ENCODE results near the gene SMCO1. TPM values are rescaled to one million over a fixed set of nuclear protein-coding genes. Genes with fewer than 3 reads are reported as not detected.

The SMCO1 gene
- polyA plus RNA-seq, 1 of the 3 experiments (the other 2 are of a cell fraction): not detected

DNA sequence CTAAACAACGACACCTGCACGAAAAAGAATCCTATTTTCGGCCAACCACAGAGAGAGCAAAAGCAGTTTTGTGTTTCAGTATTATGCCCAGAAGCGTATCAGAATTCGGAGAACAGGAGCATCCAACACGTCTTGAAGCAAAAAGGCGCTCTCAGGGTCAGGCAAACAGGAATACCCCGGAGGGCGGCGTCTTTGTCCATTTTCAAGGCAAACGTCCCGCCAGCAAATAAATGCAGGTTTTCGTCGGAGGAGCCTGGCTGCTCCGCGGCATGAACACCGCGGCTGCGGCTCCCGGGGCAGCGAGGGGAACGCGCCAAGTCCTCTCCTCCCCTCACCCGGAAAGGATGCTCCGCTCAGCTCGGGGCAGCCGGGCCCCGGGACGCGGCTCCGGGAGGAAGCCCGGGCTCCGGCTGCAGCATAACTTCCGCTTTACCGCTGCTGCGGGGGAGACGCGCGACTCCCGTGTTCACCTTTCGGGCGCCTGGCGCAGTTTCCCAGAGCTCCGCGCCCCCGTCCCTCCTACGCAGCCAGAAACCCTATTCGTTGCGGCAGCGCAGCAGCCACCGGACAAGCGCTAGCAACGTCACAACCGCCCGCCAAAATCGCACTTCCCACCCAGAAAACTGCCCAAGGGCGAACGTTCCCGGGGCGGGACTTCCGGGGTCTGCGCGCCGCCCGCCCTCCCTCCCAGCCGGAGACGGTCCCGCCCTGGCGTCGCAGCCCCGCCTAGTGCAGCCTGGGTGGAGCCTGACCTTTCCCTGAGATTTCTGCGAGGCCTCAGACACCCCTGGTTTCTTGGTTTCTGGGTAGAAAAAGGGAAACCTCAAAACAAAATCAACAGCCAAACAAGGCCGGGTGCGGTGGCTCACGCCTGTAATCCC lies 11.7 kb downstream of the SMCO1 start, which contains the start of gene RNF168:
Gene RNF168 (minus strand): TSS at position 573 of the 881 bp plus-strand sequence. CDS start 595 bp downstream, outside the sequence.
- Histone ChIP-seq H3K9ac (peak within 1 kb of the TSS; percentile 96), H2AFZ (ENCODE audit: low read depth) (peak within 1 kb of the TSS; percentile 94), H3K9me3 (0 out of 2 replicates have a peak, but pooled peaks cover 8% of the 10 kb centered on the region), H4K20me1 (ENCODE audit: insufficient read depth) (peaks cover 38% of the 10 kb centered on the region), H3K27me3 (ENCODE audit: insufficient read depth) (no peaks in the 10 kb centered on the region), H3K9me2 (no peaks in the 10 kb centered on the region), H3K4me3 (ENCODE audit: low read depth in 2 of 2, low read length in 1 of 2) (peak within 1 kb of the TSS; percentile 77 to 99), H3K79me2 (ENCODE audit: insufficient read depth) (peaks cover 50% of the 10 kb centered on the region), H3F3A (replicated peaks; ENCODE audit: insufficient read depth) (peaks cover 22% of the 10 kb centered on the region), H3K4me1 (ENCODE audit: control insufficient read depth in 1 of 2, insufficient read depth in 2 of 2, low read depth in 1 of 2, low read length in 1 of 2) (peaks cover 0 to 4% of the 10 kb centered on the region in 2 experiments; a peak in 1 of 4 replicates), H3K36me3 (replicated peaks in 1 of 2; ENCODE audit: control insufficient read depth in 1 of 2, insufficient read depth in 2 of 2, low read length in 1 of 2) (no peaks in the 10 kb centered on the region), H3K27ac (ENCODE audit: low read depth in 2 of 2, low read length in 1 of 2) (peak within 1 kb of the TSS; percentile 91 to 94), H3K4me2 (peak within 1 kb of the TSS; percentile 84)
- ChIA-PET POLR2A (interaction anchor here (1.2 to 1.7 kb wide), 2 partner anchors 25 to 71 kb away, joined by 3 to 4 read pairs; partner anchors contain the start of gene UBXN7), CTCF (interaction anchor here (0.7 to 1.6 kb wide), 5 partner anchors 15 to 198 kb away, joined by 3 to 10 read pairs (median 3); no protein-coding TSS in a partner anchor)
- 2% methylated on average over 35 of the region's 75 CpGs for WGBS (ENCODE audit: low lambda C conversion rate)
- peak; percentile 95 for DNase-seq
- TF ChIP-seq, protein P1, sequence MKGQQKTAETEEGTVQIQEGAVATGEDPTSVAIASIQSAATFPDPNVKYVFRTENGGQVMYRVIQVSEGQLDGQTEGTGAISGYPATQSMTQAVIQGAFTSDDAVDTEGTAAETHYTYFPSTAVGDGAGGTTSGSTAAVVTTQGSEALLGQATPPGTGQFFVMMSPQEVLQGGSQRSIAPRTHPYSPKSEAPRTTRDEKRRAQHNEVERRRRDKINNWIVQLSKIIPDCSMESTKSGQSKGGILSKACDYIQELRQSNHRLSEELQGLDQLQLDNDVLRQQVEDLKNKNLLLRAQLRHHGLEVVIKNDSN (IDR thresholded peaks at IDR 0.05; ENCODE audit: borderline replicate concordance, low read depth): no peak
- TF ChIP-seq GABPA (IDR thresholded peaks at IDR 0.05; ENCODE audit: low read depth) (peak; percentile 87), FOXM1 (IDR thresholded peaks at IDR 0.05; ENCODE audit: low read depth) (no peak), NRF1 (IDR thresholded peaks at IDR 0.05; ENCODE audit: low read depth, low read length) (peak; percentile 53; the same call in 1 of the 2 replicates), IRF3 (IDR thresholded peaks at IDR 0.05; ENCODE audit: low read depth, low read length) (peak; percentile 14; the same call in 1 of the 2 replicates), RXRA (IDR thresholded peaks at IDR 0.05; ENCODE audit: borderline replicate concordance, low read depth) (no peak), EP300 (IDR thresholded peaks at IDR 0.05; ENCODE audit: borderline replicate concordance in 1 of 2, low read depth in 1 of 2, low read length in 1 of 2) (no peak), POLR2AphosphoS5 (IDR thresholded peaks at IDR 0.05; ENCODE audit: low read depth, low read length) (peak; percentile 72), TEAD4 (IDR thresholded peaks at IDR 0.05; ENCODE audit: borderline replicate concordance, insufficient read depth) (no peak), GATA2 (CRISPR knock-in tag; IDR thresholded peaks at IDR 0.05) (no peak), YY1 (IDR thresholded peaks at IDR 0.05; ENCODE audit: low read depth) (no peak), MEF2A (IDR thresholded peaks at IDR 0.05; ENCODE audit: borderline replicate concordance, low read depth) (no peak; the same call in 1 of the 2 replicates), CHD2 (IDR thresholded peaks at IDR 0.05; ENCODE audit: low read length, partially characterized antibody) (peak; percentile 45), RAD21 (IDR thresholded peaks at IDR 0.05; ENCODE audit: low read length) (no peak), MXI1 (IDR thresholded peaks at IDR 0.05; ENCODE audit: low read depth, low read length) (peak; percentile 59), SMC3 (IDR thresholded peaks at IDR 0.05; ENCODE audit: low read depth, low read length) (no peak), ELF1 (IDR thresholded peaks at IDR 0.05) (peak; percentile 72), JUND (IDR thresholded peaks at IDR 0.05) (no peak), EZH2phosphoT487 (IDR thresholded peaks at IDR 0.05; ENCODE audit: borderline replicate concordance, low read depth) (no peak), SIN3A (IDR thresholded peaks at IDR 0.05; ENCODE audit: borderline replicate concordance, low read depth, low read length) (0 out of 2 replicates have a peak, but pooled peaks have one; percentile 70), NFIC (IDR thresholded peaks at IDR 0.05; ENCODE audit: borderline replicate concordance) (no peak; the same call in 1 of the 2 replicates), RFX5 (IDR thresholded peaks at IDR 0.05; ENCODE audit: low read length) (0 out of 2 replicates have a peak, but pooled peaks have one; percentile 58), RCOR1 (IDR thresholded peaks at IDR 0.05; ENCODE audit: low read length) (0 out of 2 replicates have a peak, but pooled peaks have one; percentile 10), PBX3 (IDR thresholded peaks at IDR 0.05) (peak; percentile 45; the same call in 1 of the 2 replicates), TCF12 (IDR thresholded peaks at IDR 0.05) (peak; percentile 6; the same call in 1 of the 2 replicates), TAF1 (IDR thresholded peaks at IDR 0.05; ENCODE audit: borderline replicate concordance, low read depth, low read length) (peak; percentile 58), FOXJ3 (CRISPR knock-in tag; IDR thresholded peaks at IDR 0.05) (no peak)
- TF ChIP-seq, protein P2, sequence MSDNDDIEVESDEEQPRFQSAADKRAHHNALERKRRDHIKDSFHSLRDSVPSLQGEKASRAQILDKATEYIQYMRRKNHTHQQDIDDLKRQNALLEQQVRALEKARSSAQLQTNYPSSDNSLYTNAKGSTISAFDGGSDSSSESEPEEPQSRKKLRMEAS (IDR thresholded peaks at IDR 0.05; ENCODE audit: low read depth): peak; percentile 66
- TF ChIP-seq, protein P3, sequence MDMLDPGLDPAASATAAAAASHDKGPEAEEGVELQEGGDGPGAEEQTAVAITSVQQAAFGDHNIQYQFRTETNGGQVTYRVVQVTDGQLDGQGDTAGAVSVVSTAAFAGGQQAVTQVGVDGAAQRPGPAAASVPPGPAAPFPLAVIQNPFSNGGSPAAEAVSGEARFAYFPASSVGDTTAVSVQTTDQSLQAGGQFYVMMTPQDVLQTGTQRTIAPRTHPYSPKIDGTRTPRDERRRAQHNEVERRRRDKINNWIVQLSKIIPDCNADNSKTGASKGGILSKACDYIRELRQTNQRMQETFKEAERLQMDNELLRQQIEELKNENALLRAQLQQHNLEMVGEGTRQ (IDR thresholded peaks at IDR 0.05; ENCODE audit: borderline replicate concordance, low read depth, low read length): no peak

Data from SK-N-SH (cell line).